WI38 (cell line): ENCODE measurements around the gene IRAK1.
A peak's percentile ranks its signal among the peaks of the same experiment; 100 is the strongest.

Experiments
- H3K4me3 ChIP-seq: 2 replicates; pipeline ENCODE4 v1.5.1; 2011; ENCODE audit warnings: low read depth, mild to moderate bottlenecking, control low read depth, low read length
- CTCF ChIP-seq: IDR thresholded peaks from 2 replicates; pipeline ENCODE4 v1.5.1; 2012; ENCODE audit warnings: low read depth, mild to moderate bottlenecking, control low read depth, low read length

The IRAK1 gene

GRCh38 chrX:154018518-154019060 is 1.1 kb downstream of the IRAK1 start:
- H3K4me3 ChIP-seq: peak overlapping the region; percentile 58
- no peak for TF ChIP-seq CTCF

DNA sequence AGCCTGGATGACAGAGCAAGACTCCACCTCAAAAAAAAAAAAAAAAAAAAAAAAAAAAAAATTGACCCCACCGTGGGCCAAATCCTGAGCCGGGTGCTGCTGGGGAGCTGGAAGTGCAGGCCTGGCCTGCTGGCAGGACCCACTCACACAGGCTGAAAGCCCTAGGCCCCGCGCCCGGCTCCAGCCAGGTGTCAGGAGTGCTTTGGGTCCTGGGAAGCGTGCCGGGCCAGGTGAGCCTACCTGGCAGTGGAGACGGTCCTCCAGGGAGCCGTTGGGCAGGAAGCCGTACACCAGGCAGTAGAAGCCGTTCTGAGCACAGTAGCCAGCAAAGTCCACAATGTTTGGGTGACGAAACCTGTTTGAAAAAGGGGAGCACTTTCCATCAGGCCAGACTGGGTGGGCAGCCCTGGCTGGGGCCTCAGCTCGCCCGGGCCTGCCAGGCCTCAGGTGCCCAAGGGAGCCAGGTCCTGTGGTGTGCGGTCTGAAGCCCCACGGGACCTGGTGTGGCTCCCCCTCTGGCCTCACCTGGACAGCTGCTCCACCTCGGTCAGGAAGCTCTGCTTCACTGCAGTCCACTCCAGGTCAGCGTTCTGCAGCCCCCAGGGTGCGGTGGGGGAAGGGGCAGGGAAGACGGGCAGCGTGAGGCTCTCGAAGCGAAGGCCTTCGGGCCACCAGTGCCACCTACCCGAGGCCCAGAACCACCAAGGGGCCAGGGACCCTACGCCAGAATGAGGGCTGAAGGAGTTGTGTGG is 1.8 kb downstream of the IRAK1 start:
- no peak for TF ChIP-seq CTCF
- no peak overlapping the region for H3K4me3 ChIP-seq

DNA sequence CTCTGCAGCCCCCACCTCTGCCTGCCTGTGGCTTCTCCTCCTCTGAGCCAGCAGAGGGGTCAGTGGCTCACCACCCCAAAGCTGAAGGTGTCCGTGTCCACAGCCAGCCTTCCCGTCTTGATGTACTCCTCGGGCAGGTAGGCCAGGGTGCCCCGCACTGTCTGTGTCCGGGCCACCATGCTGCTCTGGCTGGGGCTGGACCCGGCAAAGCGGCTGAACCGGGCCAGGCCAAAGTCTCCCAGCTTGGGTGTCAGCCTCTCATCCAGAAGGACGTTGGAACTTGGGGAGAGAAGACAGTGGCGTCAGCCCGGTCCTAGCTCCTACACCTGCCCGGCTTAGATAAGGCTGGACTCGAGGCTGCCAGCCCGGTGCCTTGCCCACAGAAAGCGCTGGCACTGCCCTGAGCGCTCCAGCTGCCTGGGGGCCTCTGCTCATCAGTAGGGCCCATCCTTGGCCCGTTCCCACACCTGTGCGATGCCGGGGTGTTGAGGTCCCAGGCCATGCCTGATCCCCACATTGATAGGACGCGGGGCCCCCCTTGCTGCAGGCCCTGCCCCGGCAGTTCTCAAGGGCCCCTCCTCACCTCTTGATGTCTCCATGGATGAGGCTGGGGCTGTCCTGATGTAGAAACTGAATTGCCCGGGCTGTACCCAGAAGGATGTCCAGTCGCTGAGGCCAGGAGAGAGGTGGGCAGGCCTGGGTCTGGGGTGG is 3.2 kb downstream of the IRAK1 start:
- TF ChIP-seq CTCF: no peak
- no peak overlapping the region for H3K4me3 ChIP-seq

GRCh38 chrX:154015581-154016264 is 4.0 kb downstream of the IRAK1 start:
- H3K4me3 ChIP-seq: no peak overlapping the region
- no peak for TF ChIP-seq CTCF

- TF ChIP-seq CTCF: no peak
- no peak overlapping the region for H3K4me3 ChIP-seq
These were observed 5.0 kb downstream of the IRAK1 start for GRCh38 chrX:154014429-154015380.

DNA sequence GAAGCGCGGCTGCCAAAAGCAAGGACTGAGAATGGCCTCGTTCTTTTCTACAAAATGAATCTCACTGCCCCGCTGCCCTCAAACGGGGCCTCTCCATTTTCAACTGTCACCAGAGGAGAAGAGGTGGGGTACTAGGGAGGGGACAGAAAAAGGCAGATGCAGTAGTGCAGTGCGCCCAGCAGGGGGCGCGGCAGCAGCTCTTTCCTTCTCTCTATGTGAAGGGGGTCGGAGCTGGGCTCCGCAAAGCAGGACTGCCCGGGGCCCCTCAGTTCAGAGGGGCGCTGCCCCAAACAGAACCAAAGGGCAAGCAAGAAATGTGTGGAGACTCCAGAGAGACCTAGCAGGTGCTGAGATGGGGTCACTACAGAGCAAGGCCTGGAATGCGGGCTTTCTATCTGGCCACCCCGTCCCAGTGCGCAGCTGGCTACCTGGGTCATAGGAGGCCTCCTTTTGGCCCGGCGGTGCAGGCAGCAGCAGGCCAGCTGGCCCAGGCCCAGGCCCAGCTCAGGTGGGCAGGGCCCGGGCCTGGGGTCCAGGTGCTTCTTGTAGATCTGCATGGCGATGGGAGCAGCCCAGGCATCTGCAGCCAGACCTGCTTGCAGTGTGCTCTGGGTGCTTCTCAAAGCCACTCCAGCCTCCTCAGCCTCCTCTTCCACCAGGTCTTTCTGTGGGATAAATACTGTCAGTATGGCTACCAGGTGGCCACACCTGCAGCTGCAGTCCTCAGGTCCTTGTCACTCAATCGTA is 5.9 kb downstream of the IRAK1 start:
- peak; percentile 93 for TF ChIP-seq CTCF
- H3K4me3 ChIP-seq: no peak overlapping the region
